ENCODE measurements around the gene TMEM59L. TPM values are rescaled to one million over a fixed set of nuclear protein-coding genes. Genes with fewer than 3 reads are reported as not detected.
A peak's percentile ranks its signal among the peaks of the same experiment; 100 is the strongest.

TMEM59L gene
- total and polyA plus RNA-seq, 9 of the 15 experiments (the other 6 are each of a cell fraction or from before 2014, with no cell fraction given), result 0.37 TPM; not detected in 8

DNA sequence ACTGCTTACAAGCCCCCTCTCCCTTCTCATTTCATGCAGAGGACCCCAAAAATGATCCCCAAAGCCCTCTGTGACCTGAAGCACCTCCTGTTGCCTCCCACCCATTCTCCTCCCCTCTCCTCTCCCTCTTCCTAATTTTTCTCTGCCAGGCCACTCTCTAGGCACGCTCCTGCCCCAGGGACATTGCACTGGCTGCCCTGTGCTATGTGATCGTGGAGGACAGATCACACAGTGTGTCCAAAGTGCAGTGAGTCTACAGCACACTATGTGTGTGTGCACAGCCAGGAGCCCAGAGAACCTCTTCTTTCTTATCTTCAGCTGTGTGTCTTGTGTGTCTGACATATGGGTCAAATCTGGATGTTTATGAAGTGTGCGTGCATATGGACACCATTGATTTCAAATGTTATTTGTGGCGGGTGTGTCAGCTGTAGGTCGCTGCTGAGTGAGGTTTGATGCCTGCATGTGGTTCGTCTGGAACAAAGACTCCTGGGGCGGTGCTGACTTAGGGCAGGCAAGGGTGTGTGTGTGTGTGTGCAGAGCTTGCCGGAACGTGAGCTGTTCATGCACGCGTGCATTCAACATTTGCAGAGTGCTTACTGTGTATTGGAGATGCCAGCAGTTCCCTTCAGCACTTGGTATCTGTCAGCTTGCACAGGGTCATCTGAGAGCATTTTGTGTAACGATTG, 22.1 kb downstream of the TMEM59L start:
- Histone ChIP-seq H3K27me3 (ENCODE audit: control insufficient read depth in 2 of 2, insufficient read depth in 2 of 2, low read length in 2 of 2) (peaks cover 10 to 22% of the 10 kb centered on the region in 2 experiments; a peak in 4 of 5 replicates), H4K20me1 (replicated peaks; ENCODE audit: control insufficient read depth, insufficient read depth, low read length) (0 out of 2 replicates have a peak, but pooled peaks cover 3% of the 10 kb centered on the region), H3K4me2 (ENCODE audit: insufficient read depth, low read length) (no peak overlapping the region), H3K9me1 (ENCODE audit: control insufficient read depth, insufficient read depth, low read length) (no peaks in the 10 kb centered on the region), H3K9ac (ENCODE audit: insufficient read depth in 1 of 2, low read depth in 2 of 2, low read length in 2 of 2) (no peak overlapping the region), H2AFZ (ENCODE audit: low read depth, low read length) (no peak overlapping the region), H3K9me3 (replicated peaks; ENCODE audit: control insufficient read depth, insufficient read depth, low read depth, low read length) (no peaks in the 10 kb centered on the region), H3K27ac (ENCODE audit: extremely low read depth, low read depth, low read length) (no peak overlapping the region), H3K4me1 (replicated peaks in 1 of 2; ENCODE audit: control insufficient read depth in 2 of 2, insufficient read depth in 2 of 2, low read length in 2 of 2) (peaks cover 4 to 25% of the 10 kb centered on the region in 2 experiments; a peak in 4 of 5 replicates), H3K36me3 (ENCODE audit: control insufficient read depth, insufficient read depth, low read length) (no peaks in the 10 kb centered on the region), H3K79me2 (ENCODE audit: control insufficient read depth, insufficient read depth, low read length) (peaks cover 21% of the 10 kb centered on the region), H3K4me3 (no peak overlapping the region)
- no peak for FAIRE-seq
- no peak for DNase-seq (ENCODE audit: extremely low read depth in 1 of 4, low spot score in 3 of 4)
- in situ Hi-C loops (cut with MboI), result no loop called here
- ATAC-seq, result no peak
- no TSS peak for BruUV-seq (replicated peaks)
- ChIA-PET POLR2A (interaction anchor here (0.7 to 1.2 kb wide), 2 partner anchors 13 to 18 kb away, joined by 3 read pairs; no protein-coding TSS in a partner anchor), CTCF (ENCODE audit: low intra/inter-chr PET ratio) (no interaction called here)
- intact Hi-C loops (cut with micrococcal nuclease), result loop anchor here (5.0 kb wide), 2 partner anchors 42 to 198 kb away; partner anchors contain the start of gene UPF1
- 5% methylated on average over 12 of the region's 12 CpGs for WGBS (ENCODE audit: insufficient coverage, low coverage, missing lambda C conversion rate)
- TF ChIP-seq BHLHE40 (IDR thresholded peaks at IDR 0.05; ENCODE audit: low read length) (peak; percentile 28; the same call in 1 of the 2 replicates), CBFA2T3 (IDR thresholded peaks at IDR 0.05) (peak; percentile 60), ZNF347 (CRISPR knock-in tag; IDR thresholded peaks at IDR 0.05; ENCODE audit: low read depth) (no peak), PHB2 (IDR thresholded peaks at IDR 0.05; ENCODE audit: low read depth) (no peak), CCNT2 (IDR thresholded peaks at IDR 0.05; ENCODE audit: borderline replicate concordance, extremely low read depth, insufficient read length, low read depth, low read length) (no peak), ZNF282 (CRISPR knock-in tag; IDR thresholded peaks at IDR 0.05) (no peak), ZNF561 (CRISPR knock-in tag; conservative IDR thresholded peaks at IDR 0.05) (no peak), RBM25 (IDR thresholded peaks at IDR 0.05; ENCODE audit: low read depth, low read length, severe bottlenecking) (peak; percentile 30), TRIM28 (IDR thresholded peaks at IDR 0.05) (no peak)
- TF ChIP-seq, protein P1, sequence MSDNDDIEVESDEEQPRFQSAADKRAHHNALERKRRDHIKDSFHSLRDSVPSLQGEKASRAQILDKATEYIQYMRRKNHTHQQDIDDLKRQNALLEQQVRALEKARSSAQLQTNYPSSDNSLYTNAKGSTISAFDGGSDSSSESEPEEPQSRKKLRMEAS (CRISPR knock-in tag; IDR thresholded peaks at IDR 0.05), result no peak
- TF ChIP-seq, protein P2, sequence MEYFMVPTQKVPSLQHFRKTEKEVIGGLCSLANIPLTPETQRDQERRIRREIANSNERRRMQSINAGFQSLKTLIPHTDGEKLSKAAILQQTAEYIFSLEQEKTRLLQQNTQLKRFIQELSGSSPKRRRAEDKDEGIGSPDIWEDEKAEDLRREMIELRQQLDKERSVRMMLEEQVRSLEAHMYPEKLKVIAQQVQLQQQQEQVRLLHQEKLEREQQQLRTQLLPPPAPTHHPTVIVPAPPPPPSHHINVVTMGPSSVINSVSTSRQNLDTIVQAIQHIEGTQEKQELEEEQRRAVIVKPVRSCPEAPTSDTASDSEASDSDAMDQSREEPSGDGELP (CRISPR knock-in tag; IDR thresholded peaks at IDR 0.05; ENCODE audit: borderline replicate concordance), result peak; percentile 51; the same call in 1 of the 2 replicates
- TF ChIP-seq, protein P3, sequence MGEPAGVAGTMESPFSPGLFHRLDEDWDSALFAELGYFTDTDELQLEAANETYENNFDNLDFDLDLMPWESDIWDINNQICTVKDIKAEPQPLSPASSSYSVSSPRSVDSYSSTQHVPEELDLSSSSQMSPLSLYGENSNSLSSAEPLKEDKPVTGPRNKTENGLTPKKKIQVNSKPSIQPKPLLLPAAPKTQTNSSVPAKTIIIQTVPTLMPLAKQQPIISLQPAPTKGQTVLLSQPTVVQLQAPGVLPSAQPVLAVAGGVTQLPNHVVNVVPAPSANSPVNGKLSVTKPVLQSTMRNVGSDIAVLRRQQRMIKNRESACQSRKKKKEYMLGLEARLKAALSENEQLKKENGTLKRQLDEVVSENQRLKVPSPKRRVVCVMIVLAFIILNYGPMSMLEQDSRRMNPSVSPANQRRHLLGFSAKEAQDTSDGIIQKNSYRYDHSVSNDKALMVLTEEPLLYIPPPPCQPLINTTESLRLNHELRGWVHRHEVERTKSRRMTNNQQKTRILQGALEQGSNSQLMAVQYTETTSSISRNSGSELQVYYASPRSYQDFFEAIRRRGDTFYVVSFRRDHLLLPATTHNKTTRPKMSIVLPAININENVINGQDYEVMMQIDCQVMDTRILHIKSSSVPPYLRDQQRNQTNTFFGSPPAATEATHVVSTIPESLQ (CRISPR knock-in tag; IDR thresholded peaks at IDR 0.05), result no peak
- TF ChIP-seq, protein P4, sequence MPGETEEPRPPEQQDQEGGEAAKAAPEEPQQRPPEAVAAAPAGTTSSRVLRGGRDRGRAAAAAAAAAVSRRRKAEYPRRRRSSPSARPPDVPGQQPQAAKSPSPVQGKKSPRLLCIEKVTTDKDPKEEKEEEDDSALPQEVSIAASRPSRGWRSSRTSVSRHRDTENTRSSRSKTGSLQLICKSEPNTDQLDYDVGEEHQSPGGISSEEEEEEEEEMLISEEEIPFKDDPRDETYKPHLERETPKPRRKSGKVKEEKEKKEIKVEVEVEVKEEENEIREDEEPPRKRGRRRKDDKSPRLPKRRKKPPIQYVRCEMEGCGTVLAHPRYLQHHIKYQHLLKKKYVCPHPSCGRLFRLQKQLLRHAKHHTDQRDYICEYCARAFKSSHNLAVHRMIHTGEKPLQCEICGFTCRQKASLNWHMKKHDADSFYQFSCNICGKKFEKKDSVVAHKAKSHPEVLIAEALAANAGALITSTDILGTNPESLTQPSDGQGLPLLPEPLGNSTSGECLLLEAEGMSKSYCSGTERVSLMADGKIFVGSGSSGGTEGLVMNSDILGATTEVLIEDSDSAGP (CRISPR knock-in tag; IDR thresholded peaks at IDR 0.05), result no peak
